CD4-positive, alpha-beta T cell treated with Interleukin-15 for 4 hours (primary cell): ENCODE results near the gene DCAF5.
"Not testable (repeated sequence)": the region's sequence is repeated elsewhere in the genome, so short reads cannot be mapped to it uniquely, and the experiment has no call there.

Source experiments
- DNase-seq: peaks from one replicate; pipeline ENCODE4 v3.0.0-alpha.2; 2020; ENCODE audit warnings: low spot score

The DCAF5 gene

DNA sequence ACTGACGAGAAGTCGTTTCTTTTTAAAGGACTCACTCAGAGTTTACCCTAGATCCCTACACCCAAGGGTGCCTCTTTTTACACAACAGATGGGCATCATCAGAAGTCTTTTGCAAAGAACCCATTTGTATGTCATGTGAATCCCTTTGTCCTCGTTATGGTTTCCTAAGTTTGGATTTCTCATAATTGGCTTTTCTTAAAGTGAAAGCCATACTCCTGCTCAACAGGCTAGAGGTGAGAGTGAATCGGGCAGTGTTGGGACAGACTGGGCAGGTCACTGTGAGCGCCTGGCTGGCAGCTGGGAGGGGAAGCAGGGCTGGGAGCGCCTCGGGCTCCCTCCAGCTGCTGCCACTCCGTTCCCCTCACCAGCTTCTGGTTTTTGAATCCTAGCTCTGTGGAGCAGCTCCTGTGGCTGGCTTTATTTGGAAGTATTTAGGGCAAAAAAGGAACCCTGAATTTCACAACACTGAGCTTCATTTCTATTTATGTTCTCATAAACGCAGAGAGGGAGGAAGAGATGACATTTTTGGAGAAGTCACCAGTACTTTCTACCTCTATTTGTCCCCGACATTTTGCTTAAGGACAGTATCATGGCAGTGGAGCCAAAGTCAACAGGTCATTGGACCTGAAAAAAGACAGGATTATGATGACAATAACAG is 110.0 kb downstream of the DCAF5 start:
- DNase-seq: no peak

DNA sequence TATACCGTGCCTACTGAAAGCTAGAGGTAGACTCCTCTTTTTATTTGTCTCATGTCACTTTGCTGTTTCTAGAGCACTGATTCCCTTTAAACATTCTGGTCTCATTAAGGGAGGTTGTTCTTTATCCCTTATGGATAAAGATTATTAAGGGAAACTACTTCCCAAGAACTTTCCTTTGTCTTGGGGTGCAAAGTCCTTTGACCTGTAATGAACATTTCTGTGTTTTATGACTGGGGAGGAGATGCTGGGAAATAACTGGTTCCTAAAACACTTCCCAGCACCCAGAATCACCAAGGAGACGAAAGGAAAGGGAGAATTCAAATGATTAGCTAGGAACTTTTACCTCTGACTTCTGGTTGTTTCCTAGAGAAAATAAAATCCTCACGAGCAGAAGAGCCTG is 110.6 kb downstream of the DCAF5 start:
- no peak for DNase-seq

DNA sequence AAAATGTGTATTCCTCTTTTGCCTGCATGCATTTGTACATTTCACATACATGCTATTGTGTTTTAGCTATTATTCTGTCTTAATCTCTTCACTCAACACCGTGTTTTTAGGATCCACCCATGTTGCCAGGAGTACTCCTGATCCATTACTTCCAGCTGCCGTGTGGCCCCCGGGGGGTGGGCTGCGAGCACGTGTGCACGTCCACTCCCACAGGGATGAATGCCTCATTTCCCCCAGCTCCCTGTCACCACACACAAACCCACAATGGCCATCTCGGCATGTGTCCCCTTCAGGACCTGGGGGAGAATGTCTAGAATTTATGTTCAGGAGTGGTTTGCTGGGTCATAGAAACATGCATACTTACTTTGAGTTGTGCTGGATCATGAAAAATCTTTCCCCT is 111.1 kb downstream of the DCAF5 start:
- DNase-seq: no peak

DNA sequence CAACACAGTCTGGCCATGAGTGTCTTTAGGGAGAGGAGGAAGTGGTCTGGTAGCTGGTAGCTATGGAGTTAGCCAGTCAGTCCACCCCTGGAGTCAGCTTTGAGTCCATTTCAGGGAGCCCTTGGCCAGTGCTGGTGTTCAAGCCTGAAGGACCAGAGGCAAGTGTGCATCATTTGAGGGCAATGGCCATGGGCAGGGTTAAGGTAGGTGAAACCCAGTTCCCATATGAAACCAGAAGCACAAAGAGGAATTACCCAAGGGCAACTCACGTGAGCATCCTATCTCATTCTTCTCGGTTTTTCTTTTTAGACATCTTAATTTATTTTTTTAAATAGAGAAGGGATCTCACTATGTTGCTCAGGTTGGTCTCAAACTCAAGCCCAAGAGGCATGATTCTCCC is 112.6 kb downstream of the DCAF5 start:
- no peak for DNase-seq

DNA sequence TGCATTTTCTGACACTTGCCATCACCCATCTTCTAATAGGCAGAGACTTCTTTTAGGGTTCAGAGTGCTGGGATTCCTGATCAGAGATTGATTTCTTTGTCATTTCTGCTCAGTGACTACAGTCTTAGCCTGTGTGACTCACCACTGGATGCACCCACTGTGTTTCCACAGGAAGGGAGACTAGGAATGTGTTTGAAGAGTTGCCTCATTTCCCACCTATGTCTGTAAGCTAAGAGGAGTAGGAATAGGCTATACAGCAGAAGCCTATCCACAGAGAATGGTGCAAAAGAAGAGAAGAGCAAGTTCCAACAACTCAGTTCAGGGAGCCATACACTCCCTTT is 113.7 kb downstream of the DCAF5 start:
- DNase-seq: no peak

DNA sequence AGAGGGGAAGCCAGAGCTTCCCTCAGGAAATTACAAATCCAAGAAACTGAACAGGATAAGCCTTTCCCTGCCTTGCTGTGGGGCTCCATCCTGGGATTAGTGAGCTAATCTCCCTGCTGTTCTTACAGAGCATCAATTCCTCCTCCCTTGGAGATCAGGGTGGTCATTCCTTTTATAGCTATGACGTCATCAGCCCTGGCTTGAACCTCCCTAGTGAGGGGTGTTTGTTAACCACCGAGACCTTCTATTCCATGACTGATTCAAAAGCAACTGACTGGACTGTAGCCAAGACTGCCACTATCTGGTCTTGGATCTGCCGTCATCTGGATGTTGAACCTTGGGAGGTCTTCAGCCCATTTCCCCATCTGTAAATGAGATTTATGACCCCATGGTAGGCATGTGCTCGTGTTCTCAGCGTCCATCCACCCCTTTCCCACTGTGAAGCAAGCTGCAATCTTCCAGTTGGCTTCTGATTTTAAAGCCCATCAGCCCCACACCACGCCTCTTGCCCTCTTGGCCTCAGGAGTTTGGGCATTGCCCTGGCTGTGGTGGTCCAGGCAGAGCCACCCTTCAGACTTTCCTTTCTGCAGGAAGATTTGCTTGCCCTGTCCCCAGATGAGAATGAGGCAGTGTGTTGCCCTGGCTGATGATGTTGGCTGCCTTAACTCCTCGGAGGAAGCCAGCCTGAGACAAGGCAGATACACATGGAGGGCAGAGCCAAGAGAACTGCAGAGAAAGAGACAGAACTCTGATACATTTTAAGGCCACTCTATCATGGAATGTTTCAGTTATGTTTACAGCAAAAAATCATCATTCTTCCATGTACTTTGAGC is 114.2 kb downstream of the DCAF5 start:
- DNase-seq: no peak

DNA sequence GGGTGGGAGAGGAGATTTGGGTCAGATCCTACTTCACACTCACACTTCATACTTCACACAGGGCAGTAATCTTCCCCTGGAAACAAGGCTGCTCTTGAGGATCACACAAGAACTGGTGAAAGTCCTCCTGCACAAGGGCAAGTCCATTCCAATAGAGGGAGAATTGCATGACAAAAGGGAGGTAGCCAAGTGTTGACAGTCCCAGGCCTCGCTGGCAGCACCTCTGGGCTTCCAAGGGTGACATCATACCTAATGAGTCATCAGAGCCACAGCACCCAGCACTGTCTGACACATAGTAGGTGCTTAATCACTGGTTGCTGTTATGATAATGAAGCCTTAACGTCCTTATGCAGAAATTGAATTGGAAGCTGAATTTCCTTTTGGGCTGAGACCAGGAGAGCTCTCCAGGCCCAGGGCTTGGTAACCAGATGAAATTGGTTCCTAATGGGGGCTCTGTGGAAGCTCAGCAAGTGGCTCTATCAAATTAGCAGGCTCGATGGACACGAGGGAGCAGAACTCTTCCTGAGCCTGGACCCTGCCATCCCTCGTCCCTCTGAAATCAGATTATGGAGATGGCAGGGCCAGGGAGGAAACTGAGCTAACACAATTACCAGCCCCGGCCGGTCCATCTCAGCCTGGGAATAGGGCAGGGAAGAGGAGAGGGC is 115.0 kb downstream of the DCAF5 start:
- DNase-seq: no peak

DNA sequence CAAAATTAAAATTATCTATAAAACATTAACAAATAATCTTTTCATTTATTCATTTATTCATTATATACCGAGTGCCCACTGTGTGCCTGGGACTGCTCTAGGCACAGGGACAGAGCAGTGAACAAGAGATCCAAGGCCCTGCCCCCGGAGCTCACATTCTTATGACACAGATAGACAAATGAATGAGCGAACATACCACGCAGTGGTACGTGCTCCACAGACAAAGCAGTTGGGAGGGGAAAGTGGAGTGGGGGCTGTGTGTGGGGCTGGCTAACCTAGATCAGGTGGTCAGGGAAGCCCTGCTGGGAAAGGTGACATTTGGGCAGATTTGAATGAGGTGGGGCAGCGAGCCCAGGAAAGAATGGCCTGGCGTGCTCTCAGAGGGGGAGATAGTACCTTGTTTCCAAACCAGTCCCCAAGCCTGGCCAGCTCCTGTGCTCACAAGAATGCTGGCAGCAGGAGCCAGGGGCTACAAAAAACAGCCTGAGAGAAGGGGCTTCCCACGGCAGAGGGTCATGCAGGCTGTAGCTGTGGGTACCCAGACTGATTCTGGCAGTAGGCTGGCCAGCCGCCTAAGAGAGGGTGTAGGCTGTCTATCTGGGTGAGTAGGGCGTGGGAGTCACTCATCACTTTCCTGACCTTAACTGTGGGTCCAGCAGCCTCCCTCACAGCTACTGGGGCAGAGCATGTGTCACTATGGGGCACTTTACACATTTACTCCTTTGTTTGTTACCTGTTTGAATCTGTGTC is 116.0 kb downstream of the DCAF5 start:
- no peak for DNase-seq

DNA sequence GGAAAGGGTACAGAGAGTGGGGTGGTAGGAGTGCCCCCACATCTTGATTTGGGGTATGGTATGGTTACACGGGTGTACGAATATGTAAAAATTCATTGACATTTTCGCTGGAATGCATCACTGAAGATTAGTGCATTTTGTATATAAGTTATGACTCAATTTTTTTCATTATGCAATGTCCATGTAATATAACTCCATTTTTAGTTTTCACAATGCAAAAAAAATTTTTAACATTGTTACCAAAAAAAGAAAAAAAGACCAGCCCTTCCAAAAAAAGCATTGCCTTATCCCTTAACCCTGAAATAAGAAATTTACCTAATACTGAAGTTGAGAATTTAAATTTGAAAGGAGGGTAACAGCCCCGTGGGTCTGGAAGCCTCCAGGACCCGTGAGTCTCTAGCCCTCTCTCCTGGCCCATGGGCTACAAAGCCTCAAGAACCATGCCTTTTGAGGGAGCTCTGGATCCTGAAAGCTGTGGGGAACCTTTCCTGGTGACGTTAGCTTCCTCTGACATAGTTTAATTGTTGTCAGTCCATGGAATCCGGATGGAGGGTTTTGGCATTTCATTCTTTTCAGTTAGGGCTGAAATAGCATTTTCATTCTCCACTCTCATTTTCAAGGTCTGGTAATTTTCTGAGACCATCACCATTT is 118.2 kb downstream of the DCAF5 start:
- no peak for DNase-seq

DNA sequence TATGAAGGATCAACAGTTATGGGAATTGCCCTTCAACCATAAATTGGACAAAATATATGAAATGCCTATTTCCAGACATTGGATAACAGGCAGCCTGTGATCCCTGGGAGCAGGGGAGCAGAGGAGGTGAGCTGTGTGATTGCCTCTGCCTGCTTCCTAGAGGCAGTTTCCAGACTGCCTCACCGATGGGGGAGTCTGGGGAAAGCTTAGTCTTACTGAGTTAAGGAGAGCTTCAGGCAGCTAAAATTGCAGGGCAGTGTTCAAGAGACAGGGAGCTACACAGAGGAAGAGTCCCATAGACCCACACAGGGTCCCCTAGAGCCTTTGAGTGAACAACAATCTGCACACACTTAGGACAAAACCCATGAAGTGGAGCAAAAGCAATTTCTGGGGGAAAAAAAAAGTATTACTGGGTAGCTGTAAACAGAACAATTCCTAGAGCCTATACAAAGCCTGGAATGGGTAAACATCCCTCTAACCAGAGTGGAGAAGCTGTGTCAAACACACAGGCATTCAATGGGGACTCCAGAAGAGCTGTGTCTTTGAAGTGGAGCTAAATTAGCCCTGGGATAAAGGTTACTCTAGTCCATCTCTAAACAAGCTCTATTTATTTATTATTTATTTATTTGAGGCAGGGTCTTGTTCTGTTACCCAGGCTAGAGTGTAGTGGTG is 125.5 kb downstream of the DCAF5 start:
- no peak for DNase-seq

DNA sequence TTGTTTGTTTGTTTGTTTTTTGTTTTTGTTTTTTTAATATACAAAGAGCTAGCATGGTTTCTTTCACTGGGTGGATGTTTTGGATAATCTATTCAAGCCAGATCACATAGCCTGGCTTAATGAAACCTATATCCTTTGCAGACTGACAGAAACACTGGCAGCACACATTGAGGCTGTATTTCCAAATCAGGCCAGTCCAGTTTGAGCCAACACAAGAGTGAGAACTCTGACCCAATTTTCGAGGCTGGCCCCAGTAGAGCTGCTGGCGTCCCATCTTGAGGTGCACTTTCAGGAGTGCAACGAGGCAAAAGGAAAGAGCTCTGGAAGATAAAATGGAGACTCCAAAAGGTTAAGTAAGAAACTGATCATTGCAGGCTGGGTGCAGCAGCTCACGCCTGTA is 129.9 kb downstream of the DCAF5 start:
- DNase-seq: no peak

DNA sequence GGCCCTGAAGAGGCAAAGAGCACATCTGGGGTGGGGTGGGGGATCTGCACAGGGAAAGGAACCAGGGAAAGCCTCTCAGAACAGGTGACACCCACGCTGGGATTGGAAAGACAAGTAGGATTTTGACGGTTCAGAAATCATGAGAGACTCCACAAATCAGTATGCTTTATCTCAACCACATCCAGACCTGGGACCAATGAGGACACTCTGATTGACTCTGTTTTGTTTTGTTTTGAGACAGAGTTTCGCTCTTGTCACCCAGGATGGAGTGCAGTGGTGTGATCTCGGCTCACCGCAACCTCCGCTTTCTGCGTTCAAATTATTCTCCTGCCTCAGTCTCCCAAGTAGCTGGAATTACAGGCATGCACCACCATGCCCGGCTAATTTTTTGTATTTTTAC is 130.8 kb downstream of the DCAF5 start:
- DNase-seq: not testable (repeated sequence)

DNA sequence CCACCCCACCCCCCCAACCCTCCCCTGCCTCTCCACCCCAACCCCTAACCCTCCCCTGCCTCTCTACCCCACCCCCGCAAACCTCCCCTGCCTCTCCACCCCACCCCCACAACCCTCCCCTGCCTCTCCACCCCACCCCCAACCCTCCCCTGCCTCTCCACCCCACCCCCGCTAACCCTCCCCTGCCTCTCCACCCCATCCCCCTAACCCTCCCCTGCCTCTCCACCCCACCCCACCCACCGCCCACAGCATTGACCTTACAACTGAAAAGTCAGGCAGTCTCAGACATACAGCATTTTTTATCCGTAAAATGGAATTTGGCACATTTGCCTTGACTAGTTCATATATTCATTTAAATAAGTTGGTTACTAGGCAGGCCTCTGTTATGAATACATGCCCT is 135.2 kb downstream of the DCAF5 start:
- DNase-seq: no peak

DNA sequence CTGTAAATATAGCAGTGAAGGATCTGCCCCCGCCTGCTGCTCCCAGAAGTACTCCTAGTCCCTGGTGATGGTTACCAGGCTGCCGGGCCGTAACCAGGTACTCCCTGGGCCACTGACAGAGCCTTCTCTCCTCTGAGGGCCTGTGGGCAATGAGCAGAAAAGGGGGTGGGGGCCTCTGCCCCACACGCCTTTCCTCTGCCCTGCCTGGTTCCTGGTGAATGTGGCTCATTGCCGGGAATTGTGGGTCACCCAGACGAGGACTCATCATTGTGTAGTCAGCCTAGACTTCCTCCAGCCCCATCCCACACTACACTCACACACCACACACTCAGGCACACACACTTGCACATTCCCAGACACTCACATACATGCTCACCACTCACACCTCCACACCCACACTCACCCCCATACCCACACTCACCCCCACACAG is 138.1 kb downstream of the DCAF5 start:
- no peak for DNase-seq

DNA sequence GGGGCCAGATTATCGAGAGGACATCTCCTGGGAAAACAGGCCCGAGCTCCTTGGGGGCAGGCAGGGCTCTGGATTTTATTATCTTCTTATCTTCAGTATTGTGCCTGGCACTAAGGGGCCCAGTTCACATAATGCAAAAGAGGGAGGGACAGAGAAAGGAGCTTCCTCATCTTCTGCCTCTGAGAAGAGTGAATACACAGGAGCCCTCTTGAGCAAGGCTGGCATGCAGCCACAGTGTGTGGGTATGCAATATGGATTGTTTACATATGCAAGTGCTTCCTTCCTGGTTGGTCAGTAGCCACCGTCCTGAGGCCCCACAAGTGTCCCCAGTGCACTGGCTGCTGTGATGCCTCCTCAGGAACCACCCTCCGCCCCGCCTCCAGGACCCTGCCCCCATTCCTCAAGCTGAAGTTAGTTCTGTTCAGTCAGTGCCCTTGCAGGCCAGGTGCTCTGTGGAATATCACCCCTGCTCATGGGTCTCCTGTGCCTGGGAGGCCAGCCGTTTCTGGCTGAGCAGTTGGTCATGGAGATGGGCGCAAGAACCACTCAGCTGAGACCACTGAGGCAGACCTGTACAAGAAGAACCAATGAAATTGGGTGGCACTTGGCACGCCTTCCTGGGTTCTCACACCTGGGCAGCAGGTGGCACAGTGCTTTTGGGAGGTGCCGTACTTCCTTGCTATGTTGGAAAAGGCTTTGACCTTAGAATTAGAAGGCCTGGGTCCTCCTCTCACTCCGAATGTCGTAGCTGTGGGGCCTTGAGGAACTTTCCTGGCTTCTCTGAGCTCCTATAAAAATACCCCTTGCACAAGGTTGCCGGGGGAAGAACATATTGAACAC is 138.8 kb downstream of the DCAF5 start:
- no peak for DNase-seq

DNA sequence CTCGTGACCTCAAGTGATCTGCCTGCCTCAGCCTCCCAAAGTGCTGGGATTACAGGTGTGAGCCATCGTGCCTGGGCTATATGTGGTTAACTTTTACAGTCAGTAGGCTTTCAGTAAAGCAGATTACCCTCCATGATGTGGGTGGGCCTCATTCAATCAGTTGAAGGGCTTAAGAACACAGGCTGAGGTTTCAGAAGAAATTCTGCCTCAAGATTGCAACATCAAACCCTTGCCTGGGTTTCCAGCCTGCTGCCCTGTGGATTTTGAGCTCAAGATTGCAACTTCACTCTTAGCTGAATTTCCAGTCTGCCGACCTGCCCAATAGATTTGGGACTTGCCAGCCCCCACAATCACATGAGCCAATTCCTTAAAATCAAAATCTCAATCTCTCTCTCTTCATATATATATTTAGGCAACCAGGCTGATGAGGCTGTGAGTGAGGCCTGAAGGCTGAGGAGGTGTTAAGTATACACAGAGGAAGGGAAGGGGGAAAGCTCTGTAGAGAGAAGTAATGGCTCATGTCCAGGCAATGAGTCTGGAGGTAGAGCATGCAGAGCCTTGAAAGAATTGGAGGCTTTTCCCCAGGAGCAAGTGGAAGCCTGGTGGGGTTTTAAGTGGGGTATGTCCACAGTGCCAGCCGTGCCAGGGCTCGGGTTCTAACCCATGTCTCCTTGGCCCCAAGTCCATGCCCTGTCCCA is 140.5 kb downstream of the DCAF5 start:
- no peak for DNase-seq

DNA sequence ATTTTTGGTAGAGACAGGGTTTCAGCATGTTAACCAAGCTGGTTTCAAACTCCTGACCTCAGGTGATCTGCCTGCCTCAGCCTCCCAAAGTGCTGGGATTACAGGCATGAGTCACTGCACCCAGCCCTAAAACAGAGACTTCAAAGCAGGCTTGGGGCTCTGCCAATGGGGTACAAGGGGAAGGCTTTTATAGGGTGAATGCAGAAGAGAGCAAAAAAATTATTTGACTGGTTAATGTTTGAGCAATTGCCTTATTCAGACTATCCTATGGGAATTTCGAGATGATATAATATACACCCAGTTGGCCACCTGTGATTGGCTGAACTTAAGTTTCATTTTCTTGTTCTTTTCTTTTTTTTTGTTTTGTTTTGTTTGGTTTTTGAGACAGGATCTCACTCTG is 142.3 kb downstream of the DCAF5 start:
- no peak for DNase-seq

DNA sequence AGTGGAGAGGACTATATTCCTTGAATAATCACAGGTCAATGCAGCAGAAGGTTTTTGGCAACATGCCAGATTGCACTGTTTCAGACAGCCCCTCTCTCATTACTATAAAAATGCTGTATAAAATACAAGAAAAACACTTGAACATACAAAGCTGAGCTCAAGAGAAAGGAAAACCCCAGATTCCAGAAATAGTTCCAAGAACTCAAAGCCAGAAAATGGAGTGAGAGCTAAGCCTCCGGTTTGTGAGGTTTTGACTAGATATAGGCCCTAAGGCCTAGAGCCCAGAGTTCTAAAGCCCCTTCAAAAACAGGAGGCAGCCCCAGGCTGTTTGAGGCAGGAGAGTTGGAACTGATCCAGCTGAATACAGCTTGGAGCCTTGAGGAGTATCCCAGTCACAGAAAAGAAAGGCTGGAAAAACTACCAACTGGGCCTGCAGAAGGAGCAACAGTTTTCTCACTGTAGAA is 144.5 kb downstream of the DCAF5 start:
- no peak for DNase-seq

DNA sequence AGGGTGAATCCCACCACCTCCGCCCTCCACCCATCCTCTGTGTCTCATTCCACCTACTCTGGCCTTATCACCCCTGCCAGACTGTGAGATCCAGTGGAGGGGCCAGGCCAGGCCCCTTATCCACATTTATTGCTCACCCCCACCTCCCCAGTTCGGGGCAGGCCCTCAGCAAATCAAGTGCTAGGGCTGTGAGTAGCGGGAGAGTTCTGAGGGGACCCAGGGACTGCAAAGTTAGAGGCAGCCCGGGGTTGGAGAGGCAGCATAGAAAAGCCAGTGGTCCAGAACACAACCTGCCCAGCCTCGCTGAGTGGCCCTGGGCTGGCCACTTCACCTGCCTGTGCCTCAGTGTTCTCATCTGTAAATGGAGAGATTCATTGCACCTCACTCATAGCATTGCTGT is 146.6 kb downstream of the DCAF5 start:
- no peak for DNase-seq
